Cardiac muscle cell (in vitro differentiated cells and primary cell): Measurements from ENCODE around the gene SCGB3A2. TPM values are rescaled to one million over a fixed set of nuclear protein-coding genes. Genes with fewer than 3 reads are reported as not detected.
A peak's percentile ranks its signal among the peaks of the same experiment; 100 is the strongest.

Experiments used
- DNase-seq, 2 donors: peaks; one replicate each; pipeline versions ENCODE4 v3.0.0 to v3.0.0-alpha.2; 2010 to 2017; ENCODE audit warnings: low read depth in 1 of 2, low spot score in 1 of 2
- H3K27ac ChIP-seq: fragments of 200-600 bp; sonication (generic); 2 replicates; pipeline ENCODE4 v1.5.1; 2016
- H3K27me3 ChIP-seq: fragments of 200-600 bp; sonication (generic); 2 replicates; pipeline ENCODE4 v1.6.0; 2016; ENCODE audit warnings: control low read depth
- H3K36me3 ChIP-seq: fragments of 200-600 bp; sonication (generic); 2 replicates; pipeline ENCODE4 v1.5.1; 2016; ENCODE audit warnings: control low read depth
- H3K4me1 ChIP-seq: fragments of 200-600 bp; sonication (generic); 2 replicates; pipeline ENCODE4 v1.8.1; 2017; ENCODE audit warnings: low read depth, mild to moderate bottlenecking, mixed run types
- H3K4me3 ChIP-seq: fragments of 200-600 bp; sonication (generic); 2 replicates; pipeline ENCODE4 v1.5.1; 2016; ENCODE audit warnings: mild to moderate bottlenecking
- H3K9me3 ChIP-seq: fragments of 200-600 bp; sonication (generic); 2 replicates; pipeline ENCODE4 v1.5.1; 2017; ENCODE audit warnings: low read depth, mild to moderate bottlenecking, control low read depth
- CTCF ChIP-seq: IDR thresholded peaks from 2 replicates; pipeline ENCODE4 v1.5.1; 2012; ENCODE audit warnings: low read depth, mild to moderate bottlenecking, low read length
- polyA plus RNA-seq: library from polyadenylated mRNA; unstranded; fragments of >200 nt; fragmentation: Nextera tagmentation; extraction: Ambion mirVana; gene quantifications from 2 replicates; pipeline ENCODE4 v1.2.1, GENCODE V29; 2016
- total RNA-seq: library from RNA; depleted of rRNA; stranded (reverse); fragments of >200 nt; gene quantifications from 2 replicates; pipeline ENCODE4 v1.2.3, GENCODE V29; 2016

The SCGB3A2 gene
- total and polyA plus RNA-seq, 2 experiments from 2014 or later, result 0.37 TPM; not detected in 1

- Histone ChIP-seq H3K27me3 (no peaks in the 10 kb centered on the region), H3K4me3 (no peak overlapping the region), H3K9me3 (no peaks in the 10 kb centered on the region), H3K27ac (no peak overlapping the region), H3K4me1 (peaks cover 15% of the 10 kb centered on the region), H3K36me3 (no peaks in the 10 kb centered on the region)
- TF ChIP-seq CTCF, result peak; percentile 43
- DNase-seq, result peak; percentile 28 to 47
These were observed 8.6 kb downstream of the SCGB3A2 start for GRCh38 chr5:147887026-147887627.

DNA sequence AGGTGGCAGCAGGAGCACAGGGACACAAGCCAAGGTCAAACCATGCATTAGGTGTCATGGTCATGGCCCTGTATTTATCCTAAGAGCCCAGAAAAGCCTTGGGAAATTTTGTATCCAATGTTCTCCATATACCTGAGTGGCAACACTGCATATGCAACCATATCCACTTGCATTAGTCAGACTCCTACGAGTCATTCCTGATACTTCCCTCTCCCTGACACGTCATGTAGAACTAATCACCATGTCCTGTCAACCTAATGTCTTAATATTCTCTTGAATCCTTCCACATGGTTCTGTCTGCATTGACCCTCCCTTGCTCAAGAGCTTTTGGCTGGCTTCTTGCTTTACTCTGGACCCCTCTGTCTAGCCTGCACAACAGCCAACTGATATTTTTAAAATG is 9.4 kb downstream of the SCGB3A2 start:
- Histone ChIP-seq H3K36me3 (no peaks in the 10 kb centered on the region), H3K9me3 (no peaks in the 10 kb centered on the region), H3K4me3 (no peak overlapping the region), H3K4me1 (peaks cover 12% of the 10 kb centered on the region), H3K27me3 (no peaks in the 10 kb centered on the region), H3K27ac (no peak overlapping the region)
- no peak for TF ChIP-seq CTCF
- DNase-seq, result no peak

DNA sequence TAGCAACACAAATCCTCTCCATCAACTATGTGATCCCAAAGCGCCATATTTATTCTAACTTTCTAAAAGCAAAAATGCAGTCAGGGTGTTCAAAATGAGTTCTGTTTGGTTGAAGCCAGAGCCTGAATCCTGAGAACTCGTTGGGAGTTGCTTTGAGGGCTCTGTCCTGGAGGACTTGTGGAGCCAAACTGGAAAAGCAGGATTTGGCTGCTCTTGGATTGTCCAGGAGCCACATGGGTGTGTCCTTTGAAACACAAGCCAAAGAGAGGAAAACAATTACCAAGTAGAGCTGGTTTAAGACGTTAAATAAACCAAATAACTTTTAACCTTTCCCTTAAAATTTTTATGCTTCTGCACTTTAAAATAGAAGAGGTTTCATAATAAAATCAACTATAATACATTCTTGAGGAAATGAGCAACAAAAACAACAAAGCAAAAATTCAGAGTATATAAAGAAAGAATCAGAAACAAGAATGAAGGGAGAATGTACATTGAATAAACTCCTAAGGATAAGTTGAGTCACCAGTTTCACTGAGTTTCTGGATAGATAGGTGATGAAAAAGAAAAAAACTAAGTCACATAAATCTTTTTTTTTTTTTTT is 14.3 kb downstream of the SCGB3A2 start:
- Histone ChIP-seq H3K4me3 (no peak overlapping the region), H3K27ac (no peak overlapping the region)

DNA sequence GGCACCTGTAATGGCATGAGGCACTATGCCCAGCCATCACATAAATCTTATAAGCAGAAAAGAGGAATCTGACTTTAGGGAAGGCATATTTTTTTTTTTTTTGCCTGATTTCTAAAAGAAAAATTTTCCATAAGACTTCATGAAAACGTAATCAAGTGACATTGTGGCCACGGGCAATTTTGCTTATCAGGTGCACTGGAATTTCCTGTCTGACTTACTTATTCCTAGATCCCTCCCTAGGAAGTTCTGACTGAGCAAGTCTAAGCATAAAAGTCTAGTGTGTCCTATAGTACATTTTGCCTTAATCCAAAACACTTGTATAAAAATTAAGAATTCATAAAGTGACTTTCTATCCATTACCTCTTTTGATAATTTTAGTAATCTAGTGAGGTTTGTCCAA is 15.3 kb downstream of the SCGB3A2 start:
- peak in 1 of 2 donors; percentile 13 for DNase-seq
- Histone ChIP-seq H3K4me3 (no peak overlapping the region), H3K9me3 (no peaks in the 10 kb centered on the region), H3K36me3 (no peaks in the 10 kb centered on the region), H3K27ac (no peak overlapping the region), H3K27me3 (no peaks in the 10 kb centered on the region), H3K4me1 (peaks cover 6% of the 10 kb centered on the region)
- no peak for TF ChIP-seq CTCF

More for the DNA sequence above, 14.3 kb downstream of the SCGB3A2 start:
- DNase-seq, result no peak
- no peaks in the 10 kb centered on the region for H3K9me3 ChIP-seq
- peaks cover 6% of the 10 kb centered on the region for H3K4me1 ChIP-seq
- no peaks in the 10 kb centered on the region for H3K27me3 ChIP-seq
- no peak for TF ChIP-seq CTCF
- H3K36me3 ChIP-seq, result no peaks in the 10 kb centered on the region

GRCh38 chr5:147895864-147896263 is 17.4 kb downstream of the SCGB3A2 start:
- no peaks in the 10 kb centered on the region for H3K27me3 ChIP-seq
- no peak overlapping the region for H3K4me3 ChIP-seq
- H3K4me1 ChIP-seq, result no peaks in the 10 kb centered on the region
- no peak for DNase-seq
- H3K36me3 ChIP-seq, result no peaks in the 10 kb centered on the region
- no peak overlapping the region for H3K27ac ChIP-seq
- no peak for TF ChIP-seq CTCF
- no peaks in the 10 kb centered on the region for H3K9me3 ChIP-seq
